Activated CD8-positive, alpha-beta memory T cell treated with anti-CD3 and anti-CD28 coated beads for 1 hour (primary cell): Measurements from ENCODE around the gene PAWR.
"Not testable (repeated sequence)": the region's sequence is repeated elsewhere in the genome, so short reads cannot be mapped to it uniquely, and the experiment has no call there.

Experiments
- DNase-seq, 2 donors: peaks; one replicate each; pipeline ENCODE4 v3.0.0-alpha.2; 2020; ENCODE audit warnings: low read depth in 1 of 2; ENCODE audit errors: extremely low read depth in 1 of 2

The PAWR gene

GRCh38 chr12:79596719-79597350, 93.9 kb downstream of the PAWR start:
- DNase-seq, result no peak

- no peak for DNase-seq
Observed at GRCh38 chr12:79595273-79595672, 95.5 kb downstream of the PAWR start.

DNA sequence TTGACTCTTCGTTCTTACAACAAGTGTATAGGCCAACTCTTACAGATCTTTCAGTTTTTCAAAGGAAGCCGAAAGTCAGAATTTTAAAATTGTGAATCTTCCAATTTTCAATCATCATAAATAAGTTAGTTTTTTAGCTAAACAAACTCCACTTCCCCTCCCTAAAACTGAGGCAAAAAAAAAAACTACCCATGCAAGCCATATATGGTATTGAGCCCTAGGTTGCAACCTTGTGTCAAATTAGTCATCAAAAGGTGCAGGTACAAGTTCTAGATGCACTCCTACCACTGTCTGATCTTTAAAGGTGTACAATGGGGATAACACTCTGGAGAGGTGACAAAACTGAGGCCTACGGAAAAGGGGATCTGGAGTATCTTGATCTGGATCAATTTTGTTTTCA, 97.9 kb downstream of the PAWR start:
- no peak for DNase-seq

DNA sequence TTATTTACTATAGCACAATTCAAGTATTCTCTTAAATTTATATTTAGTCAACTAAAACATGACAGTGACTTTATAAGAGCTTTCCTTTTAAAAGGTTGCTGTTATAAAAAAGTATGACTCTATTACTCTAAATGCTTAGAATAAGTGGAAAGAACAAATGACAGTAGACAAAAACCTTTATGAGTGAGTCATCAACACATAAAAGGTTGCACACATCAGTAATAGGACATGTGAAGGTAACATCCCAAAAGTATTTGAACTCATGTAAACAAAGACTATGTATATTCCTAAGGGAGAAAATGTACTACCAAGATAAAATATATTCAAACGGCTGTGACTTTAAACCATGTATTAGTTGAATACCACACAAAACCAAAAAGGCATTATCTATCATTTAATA, 98.8 kb downstream of the PAWR start:
- DNase-seq, result no peak

- no peak for DNase-seq
Observed at GRCh38 chr12:79590751-79591150, 100.0 kb downstream of the PAWR start.

- DNase-seq, result no peak
Observed at GRCh38 chr12:79587368-79587767, 103.4 kb downstream of the PAWR start.

- no peak for DNase-seq
Observed at GRCh38 chr12:79585147-79585546, 105.6 kb downstream of the PAWR start.

DNA sequence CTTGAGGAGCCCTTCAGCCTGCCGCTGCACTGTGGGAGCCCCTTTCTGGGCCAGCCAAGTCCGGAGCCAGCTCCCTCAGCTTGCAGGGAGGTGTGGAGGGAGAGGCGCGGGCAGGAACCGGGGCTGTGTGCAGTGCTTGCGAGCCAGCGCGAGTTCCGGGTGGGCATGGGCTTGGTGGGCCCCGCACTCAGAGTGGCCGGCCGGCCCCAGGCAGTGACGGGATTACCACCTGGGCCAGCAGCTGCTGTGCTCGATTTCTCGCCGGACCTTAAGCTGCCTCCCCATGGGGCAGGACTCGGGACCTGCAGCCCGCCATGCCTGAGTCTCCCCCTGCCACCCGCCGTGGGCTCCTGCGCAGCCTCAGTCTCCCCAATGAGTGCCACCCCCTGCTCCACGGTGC, 116.9 kb downstream of the PAWR start:
- no peak for DNase-seq

- no peak for DNase-seq
Observed at GRCh38 chr12:79569679-79570078, 121.1 kb downstream of the PAWR start.

GRCh38 chr12:79567175-79567563, 123.6 kb downstream of the PAWR start:
- no peak for DNase-seq

DNA sequence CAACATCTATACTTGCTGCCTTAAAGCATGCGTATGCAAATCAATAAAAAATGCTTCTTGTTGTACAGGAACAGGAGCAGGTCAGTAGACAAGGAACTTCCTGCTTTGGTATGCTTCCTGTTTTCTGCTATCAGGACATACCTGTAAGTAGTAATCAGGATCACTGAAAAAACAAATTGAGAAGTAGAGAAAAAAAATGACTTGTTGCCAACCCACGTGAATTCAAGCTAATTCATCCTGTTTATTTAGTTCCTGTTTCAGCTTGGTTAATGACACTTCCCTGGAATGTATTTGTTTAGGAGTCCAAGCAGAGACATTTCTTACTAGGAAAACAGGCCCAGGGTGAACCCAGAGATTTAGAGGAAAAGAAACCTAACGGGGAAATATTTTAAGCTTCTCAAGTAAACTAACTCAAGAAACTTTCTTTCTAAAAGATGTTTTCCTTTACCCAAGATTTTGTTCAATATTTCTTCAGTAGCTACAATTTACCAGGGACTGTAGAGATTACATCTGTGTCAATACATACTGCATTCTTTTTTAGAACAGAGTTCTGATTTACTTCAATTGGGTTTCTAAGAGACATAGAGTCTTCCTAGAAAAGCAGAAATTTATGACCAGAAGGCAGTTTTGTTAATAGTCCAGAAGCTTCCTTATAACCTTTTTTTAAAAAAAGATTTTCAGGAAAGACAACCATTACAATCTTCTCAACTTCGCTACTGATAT, 124.2 kb downstream of the PAWR start:
- DNase-seq, result no peak

- DNase-seq, result not testable (repeated sequence)
Observed at GRCh38 chr12:79564727-79565350, 125.9 kb downstream of the PAWR start.

GRCh38 chr12:79563021-79563740, 127.6 kb downstream of the PAWR start:
- no peak for DNase-seq

GRCh38 chr12:79561401-79562132, 129.2 kb downstream of the PAWR start:
- no peak for DNase-seq

- DNase-seq, result no peak
Observed at GRCh38 chr12:79560225-79560889, 130.4 kb downstream of the PAWR start.

DNA sequence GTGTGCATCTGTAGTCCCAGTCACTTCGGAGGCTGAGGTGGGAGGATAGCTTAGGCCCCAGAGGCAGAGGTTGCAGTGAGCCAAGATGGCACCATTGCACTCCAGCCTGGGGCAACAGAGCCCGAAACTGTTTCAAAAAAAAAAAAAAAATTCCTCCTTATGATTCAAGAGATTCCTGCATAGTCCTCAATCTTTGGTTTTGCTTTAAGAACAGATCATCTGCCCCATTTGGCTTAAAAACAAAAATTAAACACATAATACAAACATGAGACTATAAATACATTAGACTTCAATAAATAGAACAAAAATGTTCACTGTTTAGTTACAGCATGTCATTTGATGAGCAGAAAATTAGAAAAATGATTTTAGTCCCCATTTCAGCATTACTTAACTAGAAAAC, 131.2 kb downstream of the PAWR start:
- DNase-seq, result no peak

- no peak for DNase-seq
Observed at GRCh38 chr12:79558924-79559469, 131.8 kb downstream of the PAWR start.

DNA sequence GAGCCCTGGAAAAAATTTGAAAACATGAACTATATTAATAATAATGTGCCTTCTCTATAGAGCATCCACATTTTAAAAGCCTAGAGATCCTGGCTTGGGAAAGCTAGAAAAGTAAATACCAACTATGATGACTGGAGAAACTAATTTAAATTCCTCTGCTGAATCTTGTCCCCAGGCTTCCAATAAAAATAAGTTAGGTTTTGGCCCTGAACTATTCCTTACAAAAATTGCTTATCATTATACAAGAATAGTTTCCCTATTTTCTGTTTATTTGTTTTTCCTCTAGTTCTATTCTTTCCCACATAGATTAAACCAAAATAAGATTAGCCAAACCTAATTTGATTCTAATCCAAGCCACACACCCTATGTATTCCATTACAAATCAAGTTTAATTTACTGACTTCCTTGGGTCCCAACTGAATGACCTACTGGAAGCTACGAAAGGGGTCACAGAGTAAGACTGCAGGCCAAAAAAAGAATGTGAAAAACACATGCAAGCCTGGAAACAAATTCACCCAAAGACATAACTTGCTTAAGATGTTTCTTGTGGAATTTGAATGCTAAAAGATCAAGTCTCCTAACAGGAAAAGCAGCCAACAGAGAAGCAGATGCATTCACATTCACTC, 133.0 kb downstream of the PAWR start:
- no peak for DNase-seq

- DNase-seq, result no peak
Observed at GRCh38 chr12:79555028-79555925, 135.5 kb downstream of the PAWR start.
